Trophoblast cell (in vitro differentiated cells and primary cell): ENCODE results near the gene ZBTB7C.
"Not testable (repeated sequence)": the region's sequence is repeated elsewhere in the genome, so short reads cannot be mapped to it uniquely, and the experiment has no call there.

ENCODE experiments used
- DNase-seq, 2 donors: peaks; one replicate each; pipeline ENCODE4 v3.0.0-alpha.2; 2016
- H2AFZ ChIP-seq: 2 replicates; pipeline ENCODE4 v1.6.1; 2013; ENCODE audit warnings: low read length, moderate library complexity, mild to moderate bottlenecking; ENCODE audit not compliant: insufficient read depth, poor library complexity
- H2AK5ac ChIP-seq: 2 replicates; pipeline ENCODE4 v1.6.1; 2013; ENCODE audit warnings: mild to moderate bottlenecking, low read length
- H2BK120ac ChIP-seq: 2 replicates; pipeline ENCODE4 v1.6.1; 2013; ENCODE audit warnings: low read length, mild to moderate bottlenecking, moderate library complexity; ENCODE audit not compliant: insufficient read depth, poor library complexity
- H2BK12ac ChIP-seq: 2 replicates; pipeline ENCODE4 v1.6.1; 2013; ENCODE audit warnings: mild to moderate bottlenecking, low read length, moderate library complexity
- H2BK5ac ChIP-seq: 2 replicates; pipeline ENCODE4 v1.6.1; 2013; ENCODE audit warnings: low read length, low read depth, moderate library complexity, mild to moderate bottlenecking; ENCODE audit not compliant: poor library complexity
- H3K14ac ChIP-seq: 2 replicates; pipeline ENCODE4 v1.6.1; 2013; ENCODE audit warnings: mild to moderate bottlenecking, low read length
- H3K18ac ChIP-seq: 2 replicates; pipeline ENCODE4 v1.6.1; 2013; ENCODE audit warnings: mild to moderate bottlenecking, low read length
- H3K23ac ChIP-seq: 2 replicates; pipeline ENCODE4 v1.6.1; 2013; ENCODE audit warnings: low read length
- H3K27ac ChIP-seq: 2 replicates; pipeline ENCODE4 v1.5.1; 2013; ENCODE audit warnings: low read depth, mild to moderate bottlenecking, inconsistent platforms, low read length, moderate library complexity
- H3K27me3 ChIP-seq: 2 replicates; pipeline ENCODE4 v1.6.1; 2013; ENCODE audit warnings: inconsistent platforms, mild to moderate bottlenecking, low read length, moderate library complexity; ENCODE audit not compliant: insufficient read depth
- H3K36me3 ChIP-seq, 2 experiments: 1 replicate in 1 of 2; 2 replicates in 1 of 2; pipeline ENCODE4 v1.6.1; 2013; ENCODE audit warnings: low read length in 2 of 2, mild to moderate bottlenecking in 2 of 2, moderate library complexity in 1 of 2; ENCODE audit not compliant: insufficient read depth in 2 of 2, control insufficient read depth in 1 of 2
- H3K4ac ChIP-seq: 2 replicates; pipeline ENCODE4 v1.6.1; 2013; ENCODE audit warnings: low read depth, mild to moderate bottlenecking, low read length, moderate library complexity
- H3K4me1 ChIP-seq, 2 experiments: 1 replicate in 1 of 2; 2 replicates in 1 of 2; pipeline ENCODE4 v1.6.1; 2013; ENCODE audit warnings: low read length in 2 of 2, mild to moderate bottlenecking in 2 of 2, moderate library complexity in 1 of 2; ENCODE audit not compliant: insufficient read depth in 2 of 2, control insufficient read depth in 1 of 2
- H3K4me2 ChIP-seq: 2 replicates; pipeline ENCODE4 v1.6.1; 2013; ENCODE audit warnings: inconsistent platforms, mild to moderate bottlenecking, low read length, moderate library complexity
- H3K4me3 ChIP-seq: 2 replicates; pipeline ENCODE4 v1.5.1; 2013; ENCODE audit warnings: mild to moderate bottlenecking, low read depth, low read length, inconsistent platforms
- H3K79me1 ChIP-seq: one replicate; pipeline ENCODE4 v1.6.1; 2013; ENCODE audit warnings: low read length
- H3K79me2 ChIP-seq: 2 replicates; pipeline ENCODE4 v1.6.1; 2013; ENCODE audit warnings: low read length, mild to moderate bottlenecking; ENCODE audit not compliant: control insufficient read depth, insufficient read depth, poor library complexity
- H3K9ac ChIP-seq: 2 replicates; pipeline ENCODE4 v1.6.1; 2013; ENCODE audit warnings: mild to moderate bottlenecking, low read length
- H3K9me3 ChIP-seq: 2 replicates; pipeline ENCODE4 v1.6.1; 2013; ENCODE audit warnings: low read depth, mild to moderate bottlenecking, control low read depth, inconsistent platforms, low read length; ENCODE audit not compliant: insufficient read depth
- H4K12ac ChIP-seq: 2 replicates; pipeline ENCODE4 v1.6.1; 2013; ENCODE audit warnings: low read depth, mild to moderate bottlenecking, low read length, moderate library complexity
- H4K8ac ChIP-seq: 2 replicates; pipeline ENCODE4 v1.6.1; 2013; ENCODE audit warnings: low read depth, mild to moderate bottlenecking, low read length, moderate library complexity
- H4K91ac ChIP-seq: one replicate; pipeline ENCODE4 v1.6.1; 2013; ENCODE audit warnings: low read depth, mild to moderate bottlenecking, low read length, moderate library complexity
- WGBS: extraction: QIAGEN DNeasy Blood & Tissue Kit; methylation state at CpG from one replicate; pipeline ENCODE4 v1.1.7; 2013; ENCODE audit warnings: missing lambda C conversion rate; ENCODE audit not compliant: insufficient read length, insufficient coverage; ENCODE audit errors: extremely low coverage; 5-methylcytosine and 5-hydroxymethylcytosine counted together

ZBTB7C gene

DNA sequence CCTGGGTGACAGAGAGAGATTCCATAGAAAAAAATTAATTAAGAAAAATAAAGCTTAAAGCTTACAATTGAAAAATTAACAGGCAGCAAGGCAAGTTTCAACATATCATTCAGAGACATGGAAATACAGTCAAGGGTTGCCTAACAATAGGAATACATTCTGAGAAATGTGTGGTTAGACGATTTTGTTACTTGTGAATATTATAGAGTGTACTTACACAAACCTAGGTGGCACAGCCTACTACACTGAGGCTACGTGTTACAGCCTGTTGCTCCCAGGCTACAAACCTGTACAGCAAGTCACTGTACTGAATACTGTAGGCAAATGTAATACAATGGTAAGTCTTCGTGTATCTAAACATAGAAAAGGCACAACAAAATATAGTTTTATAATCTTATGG, 27.7 kb upstream of the ZBTB7C start:
- Histone ChIP-seq H3K14ac (no peak overlapping the region), H3K4me1 (no peaks in the 10 kb centered on the region), H3K27me3 (no peaks in the 10 kb centered on the region), H3K18ac (no peak overlapping the region), H2AFZ (no peak overlapping the region), H3K4me2 (no peak overlapping the region), H3K4ac (no peak overlapping the region), H4K12ac (no peak overlapping the region), H3K9me3 (no peaks in the 10 kb centered on the region), H3K79me2 (no peaks in the 10 kb centered on the region), H2AK5ac (no peak overlapping the region), H4K91ac (no peak overlapping the region), H3K9ac (no peak overlapping the region), H4K8ac (no peak overlapping the region), H3K79me1 (no peaks in the 10 kb centered on the region), H3K36me3 (no peaks in the 10 kb centered on the region), H3K23ac (no peak overlapping the region), H2BK120ac (no peak overlapping the region), H3K27ac (no peak overlapping the region), H2BK5ac (no peak overlapping the region), H3K4me3 (no peak overlapping the region), H2BK12ac (no peak overlapping the region)
- WGBS, result no CpG with 5 or more reads among the region's 3 CpGs
- DNase-seq, result no peak

GRCh38 chr18:48434382-48434781, 25.2 kb upstream of the ZBTB7C start:
- H4K8ac ChIP-seq, H3K14ac ChIP-seq, H2AFZ ChIP-seq, H3K9ac ChIP-seq, H3K9me3 ChIP-seq, H3K36me3 ChIP-seq, H3K4me1 ChIP-seq, H3K4ac ChIP-seq, H3K4me2 ChIP-seq, H3K79me2 ChIP-seq, H2BK12ac ChIP-seq, H3K79me1 ChIP-seq, H3K18ac ChIP-seq, H3K27ac ChIP-seq, H2AK5ac ChIP-seq, H3K23ac ChIP-seq, H4K12ac ChIP-seq, H4K91ac ChIP-seq, H2BK5ac ChIP-seq, H3K27me3 ChIP-seq, H2BK120ac ChIP-seq, DNase-seq, H3K4me3 ChIP-seq: not testable (repeated sequence)
- no CpG with 5 or more reads among the region's 4 CpGs for WGBS

GRCh38 chr18:48433541-48433940, 24.4 kb upstream of the ZBTB7C start:
- H3K23ac ChIP-seq, result no peak overlapping the region
- H3K27me3 ChIP-seq, result no peaks in the 10 kb centered on the region
- H2BK12ac ChIP-seq, result no peak overlapping the region
- H4K91ac ChIP-seq, result no peak overlapping the region
- H3K4ac ChIP-seq, result no peak overlapping the region
- H3K27ac ChIP-seq, result no peak overlapping the region
- DNase-seq, result no peak
- H4K12ac ChIP-seq, result no peak overlapping the region
- no peak overlapping the region for H2BK120ac ChIP-seq
- H3K14ac ChIP-seq, result no peak overlapping the region
- H2AK5ac ChIP-seq, result no peak overlapping the region
- H2BK5ac ChIP-seq, result no peak overlapping the region
- H3K79me1 ChIP-seq, result no peaks in the 10 kb centered on the region
- no peaks in the 10 kb centered on the region for H3K36me3 ChIP-seq
- no peak overlapping the region for H3K18ac ChIP-seq
- no peak overlapping the region for H2AFZ ChIP-seq
- no peak overlapping the region for H3K4me2 ChIP-seq
- WGBS, result no CpG with 5 or more reads among the region's 2 CpGs
- no peaks in the 10 kb centered on the region for H3K4me1 ChIP-seq
- no peaks in the 10 kb centered on the region for H3K79me2 ChIP-seq
- H3K9me3 ChIP-seq, result no peaks in the 10 kb centered on the region
- no peak overlapping the region for H4K8ac ChIP-seq
- H3K4me3 ChIP-seq, result no peak overlapping the region
- H3K9ac ChIP-seq, result no peak overlapping the region

DNA sequence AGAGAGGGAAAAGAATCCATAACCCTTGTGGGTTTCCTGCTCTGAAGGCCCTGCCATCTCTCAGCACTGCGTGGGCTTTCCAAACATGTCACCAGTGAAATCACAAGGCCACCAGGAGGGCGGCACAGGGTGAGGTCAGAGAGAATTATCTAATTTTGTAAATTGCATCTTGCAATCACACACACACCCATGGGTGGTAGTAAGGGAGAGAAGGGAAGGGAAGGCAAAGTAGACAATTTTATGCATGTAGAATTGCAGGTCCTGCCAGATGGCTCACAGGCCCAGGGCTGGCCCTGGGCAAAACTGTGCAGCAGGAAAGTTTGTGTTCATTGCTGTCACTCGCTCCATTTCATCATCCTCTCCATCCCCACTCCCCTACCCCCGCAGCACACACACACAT, 21.0 kb upstream of the ZBTB7C start:
- Histone ChIP-seq H3K9ac (no peak overlapping the region), H3K18ac (no peak overlapping the region), H4K91ac (no peak overlapping the region), H2AK5ac (no peak overlapping the region), H2BK120ac (no peak overlapping the region), H3K27me3 (no peaks in the 10 kb centered on the region), H4K12ac (no peak overlapping the region), H2AFZ (no peak overlapping the region), H2BK5ac (no peak overlapping the region), H2BK12ac (no peak overlapping the region), H3K79me2 (no peaks in the 10 kb centered on the region), H4K8ac (no peak overlapping the region), H3K27ac (no peak overlapping the region), H3K23ac (no peak overlapping the region), H3K4me2 (no peak overlapping the region), H3K79me1 (no peaks in the 10 kb centered on the region), H3K14ac (no peak overlapping the region), H3K9me3 (no peaks in the 10 kb centered on the region), H3K36me3 (no peaks in the 10 kb centered on the region), H3K4me1 (no peaks in the 10 kb centered on the region), H3K4ac (no peak overlapping the region), H3K4me3 (no peak overlapping the region)
- no CpG with 5 or more reads among the region's 4 CpGs for WGBS
- peak in 1 of 2 donors; percentile 53 for DNase-seq
